Suprapubic skin (tissue), 4 donors: ENCODE data around the gene MAP2K7.

Experiments used
- CTCF ChIP-seq, 2 donors: fragments of 200-600 bp in 1 of 2; fragments of 450-650 bp in 1 of 2; sonication (generic) in 1 of 2; IDR thresholded peaks; one replicate each; pipeline ENCODE4 v1.5.1; 2016 to 2019; ENCODE audit warnings: antibody characterized with exemption in 2 of 2, mild to moderate bottlenecking in 1 of 2, moderate library complexity in 1 of 2
- EP300 ChIP-seq: sonication (generic); formaldehyde crosslinking; IDR thresholded peaks from one replicate; pipeline ENCODE4 v1.6.1; 2017; ENCODE audit warnings: antibody characterized with exemption
- POLR2A ChIP-seq, 2 donors: fragments of 450-650 bp; IDR thresholded peaks; one replicate each; pipeline ENCODE4 v1.6.1; 2017; ENCODE audit warnings: antibody characterized with exemption in 2 of 2, mild to moderate bottlenecking in 2 of 2, moderate library complexity in 2 of 2
- POLR2AphosphoS5 ChIP-seq, 3 donors: sonication (generic); formaldehyde crosslinking; IDR thresholded peaks; one replicate each; pipeline ENCODE4 v1.6.1; 2017; ENCODE audit warnings: antibody characterized with exemption in 3 of 3

- TF ChIP-seq CTCF (IDR thresholded peaks at IDR 0.05) (no peak), POLR2A (IDR thresholded peaks at IDR 0.05) (no peak), POLR2AphosphoS5 (IDR thresholded peaks at IDR 0.05) (no peak), EP300 (no peak)
These were observed 2.3 kb upstream of the MAP2K7 start for GRCh38 chr19:7901337-7901736.
